Measurements from ENCODE around the gene GATA6. TPM values are rescaled to one million over a fixed set of nuclear protein-coding genes. Genes with fewer than 3 reads are reported as not detected.

Gene GATA6
- total RNA-seq = 22.1 TPM
- long read RNA-seq, transcript GATA6-201 (7 exons, 3,770 nt) = major isoform, 23 of 55 reads
- long read RNA-seq, transcript GATA6-202 (6 exons, 2,057 nt) = minor isoform, 18 of 55 reads
- long read RNA-seq, partial matches to known transcripts = 7 of 55 reads
- long read RNA-seq, other reads (novel, unspliced or antisense) = 7 of 55 reads

GRCh38 chr18:22169011-22169888, at the start of gene GATA6:
Gene GATA6, plus strand, starts transcription at chr18:22169589. Its CDS starts 1,556 bp downstream, at chr18:22171145.
- Histone ChIP-seq H3K4me1 (peaks cover 20% of the 10 kb centered on the region), H3K9me3 (no peaks in the 10 kb centered on the region), H3K27ac (peak within 1 kb of the TSS; percentile 97), H3K4me3 (peak within 1 kb of the TSS; percentile 79), H3K27me3 (ENCODE audit: low read depth) (peaks cover 69% of the 10 kb centered on the region), H3K36me3 (peaks cover 4% of the 10 kb centered on the region)
- intact Hi-C loops (cut with DNase I) = loop anchor here (10.0 kb wide), 1 partner anchor 174 kb away; no protein-coding TSS in a partner anchor
- peak; percentile 50 for TF ChIP-seq CTCF (IDR thresholded peaks at IDR 0.05)
- ATAC-seq (peak; percentile 86 to 90), DNase-seq (peak; percentile 94)

- DNase-seq (no peak), ATAC-seq (no peak)
- H3K4me3 ChIP-seq = no peak overlapping the region
- H3K27ac ChIP-seq = no peak overlapping the region
- no peak for TF ChIP-seq CTCF (IDR thresholded peaks at IDR 0.05)
- H3K4me1 ChIP-seq = no peaks in the 10 kb centered on the region
- intact Hi-C loops (cut with DNase I) = no loop called here
- peaks cover 8% of the 10 kb centered on the region for H3K9me3 ChIP-seq
- no peaks in the 10 kb centered on the region for H3K36me3 ChIP-seq
- no peaks in the 10 kb centered on the region for H3K27me3 ChIP-seq (ENCODE audit: low read depth)
Measured at GRCh38 chr18:22124970-22125369, 44.4 kb upstream of the GATA6 start.

- ATAC-seq (no peak), DNase-seq (no peak)
- Histone ChIP-seq H3K4me1 (no peaks in the 10 kb centered on the region), H3K36me3 (no peaks in the 10 kb centered on the region), H3K9me3 (no peaks in the 10 kb centered on the region), H3K27me3 (ENCODE audit: low read depth) (no peaks in the 10 kb centered on the region), H3K4me3 (no peak overlapping the region), H3K27ac (no peak overlapping the region)
- no peak for TF ChIP-seq CTCF (IDR thresholded peaks at IDR 0.05)
- intact Hi-C loops (cut with DNase I) = no loop called here
Measured at GRCh38 chr18:22128954-22129353, 40.4 kb upstream of the GATA6 start.

- intact Hi-C loops (cut with DNase I) = no loop called here
- no peaks in the 10 kb centered on the region for H3K9me3 ChIP-seq
- no peak overlapping the region for H3K27ac ChIP-seq
- DNase-seq = no peak
- no peak for TF ChIP-seq CTCF (IDR thresholded peaks at IDR 0.05)
- H3K4me3 ChIP-seq = no peak overlapping the region
- no peaks in the 10 kb centered on the region for H3K36me3 ChIP-seq
- H3K4me1 ChIP-seq = no peaks in the 10 kb centered on the region
- ATAC-seq = no peak
- H3K27me3 ChIP-seq (ENCODE audit: low read depth) = no peaks in the 10 kb centered on the region
Measured at GRCh38 chr18:22129778-22130177, 39.6 kb upstream of the GATA6 start.

GRCh38 chr18:22132258-22132657, 37.1 kb upstream of the GATA6 start:
- H3K36me3 ChIP-seq = no peaks in the 10 kb centered on the region
- H3K4me3 ChIP-seq = no peak overlapping the region
- H3K4me1 ChIP-seq = no peaks in the 10 kb centered on the region
- no peak overlapping the region for H3K27ac ChIP-seq
- DNase-seq (no peak), ATAC-seq (no peak)
- TF ChIP-seq CTCF (IDR thresholded peaks at IDR 0.05) = no peak
- H3K27me3 ChIP-seq (ENCODE audit: low read depth) = no peaks in the 10 kb centered on the region
- intact Hi-C loops (cut with DNase I) = no loop called here
- H3K9me3 ChIP-seq = no peaks in the 10 kb centered on the region

Measured in lower lobe of right lung (tissue), 2 donors.